NB4 (cell line): ENCODE measurements around the gene SEC24C.
"Not testable (repeated sequence)": the region's sequence is repeated elsewhere in the genome, so short reads cannot be mapped to it uniquely, and the experiment has no call there.

ENCODE experiments used
- DNase-seq: peaks from one replicate; pipeline ENCODE4 v3.0.0; 2010; ENCODE audit warnings: low read depth
- H3K4me3 ChIP-seq: one replicate; pipeline ENCODE4 v1.5.1; 2011; ENCODE audit warnings: mild to moderate bottlenecking, low read depth, low read length, moderate library complexity
- MYC ChIP-seq: IDR thresholded peaks from 2 replicates; pipeline ENCODE4 v1.6.1; 2011; ENCODE audit warnings: low read depth, low read length
- POLR2A ChIP-seq: IDR thresholded peaks from 2 replicates; pipeline ENCODE4 v1.6.1; 2011; ENCODE audit warnings: mild to moderate bottlenecking; ENCODE audit not compliant: insufficient read length; ENCODE audit errors: extremely low read depth
- TF ChIP-seq, protein P1 (sequence below): IDR thresholded peaks from one replicate; pipeline ENCODE4 v1.5.1; 2012; ENCODE audit warnings: low read depth, low read length
- TF ChIP-seq, protein P2 (sequence below): IDR thresholded peaks from 2 replicates; pipeline ENCODE4 v1.6.1; 2011; ENCODE audit warnings: low read depth, low read length

Gene SEC24C

DNA sequence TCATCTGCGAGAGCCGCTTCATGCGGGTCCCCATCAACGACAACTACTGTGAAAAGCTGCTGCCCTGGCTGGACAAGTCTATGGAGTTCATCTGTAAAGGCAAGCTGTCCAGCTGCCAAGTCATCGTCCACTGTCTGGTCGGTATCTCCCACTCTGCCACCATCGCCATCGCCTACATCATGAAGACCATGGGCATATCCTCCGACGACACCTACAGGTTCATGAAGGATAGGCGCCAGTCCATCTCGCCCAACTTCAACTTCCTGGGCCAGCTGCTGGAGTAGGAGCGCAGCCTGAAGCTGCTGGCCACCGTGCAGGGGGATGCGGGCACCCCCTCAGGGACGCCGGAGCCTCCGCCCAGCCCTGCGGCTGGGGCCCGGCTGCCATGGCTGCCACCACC lies 11.7 kb upstream of the SEC24C start:
- H3K4me3 ChIP-seq, result no peak overlapping the region
- no peak for DNase-seq
- TF ChIP-seq, protein P1, sequence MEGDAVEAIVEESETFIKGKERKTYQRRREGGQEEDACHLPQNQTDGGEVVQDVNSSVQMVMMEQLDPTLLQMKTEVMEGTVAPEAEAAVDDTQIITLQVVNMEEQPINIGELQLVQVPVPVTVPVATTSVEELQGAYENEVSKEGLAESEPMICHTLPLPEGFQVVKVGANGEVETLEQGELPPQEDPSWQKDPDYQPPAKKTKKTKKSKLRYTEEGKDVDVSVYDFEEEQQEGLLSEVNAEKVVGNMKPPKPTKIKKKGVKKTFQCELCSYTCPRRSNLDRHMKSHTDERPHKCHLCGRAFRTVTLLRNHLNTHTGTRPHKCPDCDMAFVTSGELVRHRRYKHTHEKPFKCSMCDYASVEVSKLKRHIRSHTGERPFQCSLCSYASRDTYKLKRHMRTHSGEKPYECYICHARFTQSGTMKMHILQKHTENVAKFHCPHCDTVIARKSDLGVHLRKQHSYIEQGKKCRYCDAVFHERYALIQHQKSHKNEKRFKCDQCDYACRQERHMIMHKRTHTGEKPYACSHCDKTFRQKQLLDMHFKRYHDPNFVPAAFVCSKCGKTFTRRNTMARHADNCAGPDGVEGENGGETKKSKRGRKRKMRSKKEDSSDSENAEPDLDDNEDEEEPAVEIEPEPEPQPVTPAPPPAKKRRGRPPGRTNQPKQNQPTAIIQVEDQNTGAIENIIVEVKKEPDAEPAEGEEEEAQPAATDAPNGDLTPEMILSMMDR, result no peak
- TF ChIP-seq MYC (no peak), POLR2A (no peak)
- TF ChIP-seq, protein P2, sequence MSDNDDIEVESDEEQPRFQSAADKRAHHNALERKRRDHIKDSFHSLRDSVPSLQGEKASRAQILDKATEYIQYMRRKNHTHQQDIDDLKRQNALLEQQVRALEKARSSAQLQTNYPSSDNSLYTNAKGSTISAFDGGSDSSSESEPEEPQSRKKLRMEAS, result no peak

DNA sequence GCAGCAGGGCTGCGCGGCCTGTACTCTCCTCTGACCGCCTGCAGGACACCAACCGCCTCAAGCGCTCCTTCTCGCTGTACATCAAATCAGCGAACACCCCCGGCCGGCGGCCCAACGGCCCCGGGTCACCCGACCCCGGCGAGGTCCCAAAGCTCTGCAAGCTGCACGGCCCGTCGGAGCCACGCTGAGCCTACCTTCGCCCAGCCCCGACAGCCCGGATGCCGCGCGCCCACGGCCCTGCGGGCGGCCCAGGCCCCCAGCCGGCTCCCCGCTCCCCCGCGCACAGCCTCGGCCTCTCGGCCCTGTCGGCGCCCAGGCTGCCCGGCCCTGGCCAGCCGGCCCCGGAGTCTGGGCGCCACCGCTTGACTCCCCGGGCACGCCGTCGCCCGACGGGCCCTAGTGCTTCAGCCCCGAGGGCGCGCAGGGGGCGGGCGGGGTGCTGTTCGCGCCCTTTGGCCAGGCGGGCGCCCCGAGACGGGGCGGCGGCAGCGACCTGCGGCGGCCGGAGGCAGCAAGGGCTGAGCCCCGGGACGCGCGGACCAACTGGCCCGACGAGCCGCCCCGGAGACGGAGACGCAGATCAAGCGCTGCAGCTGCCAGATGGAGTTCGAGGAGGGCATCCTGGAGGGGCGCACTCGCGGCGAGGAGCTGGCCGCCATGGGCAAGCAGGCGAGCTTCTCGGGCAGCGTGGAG lies 11.1 kb upstream of the SEC24C start:
- TF ChIP-seq POLR2A, result no peak
- TF ChIP-seq, protein P1, result no peak
- TF ChIP-seq, protein P2, result no peak
- no peak for TF ChIP-seq MYC
- no peak for DNase-seq
- no peak overlapping the region for H3K4me3 ChIP-seq

DNA sequence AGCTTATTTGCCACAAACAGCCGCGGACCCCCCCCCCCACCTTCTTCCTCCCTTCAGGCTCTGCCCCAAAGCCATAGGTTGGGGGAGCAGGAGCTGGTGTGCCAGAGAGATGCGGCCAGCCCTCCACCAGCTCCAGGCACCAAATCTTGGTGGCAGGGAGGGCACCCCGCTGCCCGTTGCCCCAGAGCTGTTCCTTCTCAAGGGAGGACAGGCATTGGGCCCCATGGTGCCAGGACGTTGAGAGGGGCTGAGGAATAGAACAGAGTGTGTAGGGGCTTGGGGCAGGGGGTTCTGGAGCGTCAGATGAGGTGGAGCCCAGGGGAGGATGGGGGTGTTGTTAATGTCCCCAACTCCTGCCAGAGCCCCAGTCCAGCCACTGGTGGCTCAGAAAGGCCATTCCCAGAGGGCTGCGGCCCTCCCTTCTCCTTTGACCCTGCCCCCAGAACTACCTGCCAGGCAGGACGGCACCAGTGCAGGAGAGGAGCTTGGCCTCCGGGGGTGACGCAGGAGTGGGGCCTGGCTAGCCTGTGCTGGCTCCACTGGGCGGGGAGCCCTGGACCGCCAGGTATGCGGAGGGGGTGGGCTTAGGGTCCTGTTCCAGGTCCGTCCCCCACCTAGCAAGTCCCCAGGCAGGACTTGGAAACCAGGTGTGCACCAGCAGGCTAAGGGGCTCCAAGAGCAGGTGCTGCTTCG lies 10.0 kb upstream of the SEC24C start:
- DNase-seq, result no peak
- TF ChIP-seq POLR2A (no peak), MYC (no peak)
- TF ChIP-seq, protein P2, result no peak
- TF ChIP-seq, protein P1, result no peak
- H3K4me3 ChIP-seq, result no peak overlapping the region

DNA sequence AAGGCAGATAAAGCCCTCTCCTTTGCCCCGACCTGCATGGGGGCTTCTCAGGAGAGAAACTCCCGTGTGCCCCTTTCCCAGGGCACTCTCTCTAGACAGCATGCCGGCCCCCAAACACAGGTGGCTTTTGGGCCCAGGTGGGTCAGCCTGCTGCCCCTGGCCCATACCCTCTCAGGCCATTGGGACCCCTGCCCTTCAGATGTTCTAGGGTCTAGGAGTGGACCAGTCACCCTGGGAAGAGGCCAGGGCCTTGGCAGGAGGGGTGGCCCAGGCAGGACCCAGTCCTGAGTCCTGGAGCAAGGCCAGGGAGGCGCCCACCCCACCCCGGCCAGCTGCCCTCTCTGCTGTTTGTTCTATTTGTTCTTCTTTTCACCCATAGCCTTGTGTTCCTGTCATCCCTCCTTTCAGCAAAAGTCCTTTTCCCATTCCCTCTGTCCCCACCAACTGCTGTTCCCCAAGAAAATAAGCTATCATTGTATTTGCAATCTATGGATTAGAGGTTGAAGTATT lies 9.3 kb upstream of the SEC24C start:
- no peak for TF ChIP-seq POLR2A
- TF ChIP-seq, protein P2, result no peak
- TF ChIP-seq MYC, result no peak
- TF ChIP-seq, protein P1, result no peak
- H3K4me3 ChIP-seq, result no peak overlapping the region
- no peak for DNase-seq

DNA sequence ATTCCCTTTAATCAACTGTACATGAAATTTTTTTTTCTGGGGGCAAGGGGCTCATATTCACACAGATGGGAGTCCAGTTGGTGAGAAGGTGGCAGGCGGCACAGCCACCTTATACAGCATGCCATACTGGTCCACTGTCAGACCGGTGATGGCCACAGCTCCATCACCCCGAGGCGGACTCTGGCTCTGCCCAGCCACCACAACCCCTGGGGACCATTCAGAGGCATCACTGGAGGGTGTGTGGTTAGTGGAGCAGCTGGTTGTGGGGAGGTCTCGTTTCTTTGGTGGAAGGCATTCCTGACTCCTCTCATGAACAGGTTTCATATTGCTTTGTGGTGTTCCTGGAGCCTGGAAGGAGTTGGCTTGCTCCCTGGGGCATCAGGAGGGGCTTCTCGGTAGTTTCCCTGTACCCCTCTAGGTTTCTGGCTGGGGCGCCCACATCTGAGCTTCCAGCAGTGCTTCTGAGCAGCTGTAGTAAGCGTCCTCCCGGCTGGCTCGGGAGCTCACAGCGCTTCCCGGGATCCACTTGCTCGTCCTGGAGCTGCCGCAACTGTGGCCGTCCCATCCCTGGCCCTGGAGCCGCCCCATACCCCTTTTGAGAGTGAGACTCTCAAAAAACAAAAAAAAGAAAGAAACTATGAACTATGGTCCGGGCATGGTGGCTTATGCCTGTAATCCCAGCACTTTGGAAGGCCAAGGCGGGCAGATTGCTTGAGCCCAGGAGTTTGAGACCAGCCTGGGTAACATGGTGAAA lies 3.5 kb upstream of the SEC24C start:
- not testable (repeated sequence) for DNase-seq, H3K4me3 ChIP-seq

DNA sequence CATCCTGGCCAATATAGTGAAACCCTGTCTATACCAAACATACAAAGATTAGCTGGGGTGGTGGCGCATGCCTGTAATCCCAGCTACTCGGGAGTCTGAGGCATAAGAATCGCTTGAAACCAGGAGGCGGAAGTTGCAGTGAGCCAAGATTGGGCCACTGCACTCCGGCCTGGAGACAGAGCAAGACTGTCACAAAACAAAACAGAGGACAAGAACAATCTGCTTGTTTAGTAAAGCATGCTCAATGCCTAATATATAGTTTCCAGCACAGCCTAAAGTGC lies 1.8 kb upstream of the SEC24C start:
- H3K4me3 ChIP-seq, result peak overlapping the region; percentile 89
- TF ChIP-seq, protein P2, result no peak
- TF ChIP-seq POLR2A (no peak), MYC (no peak)
- TF ChIP-seq, protein P1, result no peak
- DNase-seq, result no peak
